ENCODE data around the gene IRF2BP2.

The IRF2BP2 gene

GRCh38 chr1:234634387-234634786 lies 24.4 kb upstream of the IRF2BP2 start:
- DNase-seq (ENCODE audit: low read depth in 2 of 2), result no peak

DNA sequence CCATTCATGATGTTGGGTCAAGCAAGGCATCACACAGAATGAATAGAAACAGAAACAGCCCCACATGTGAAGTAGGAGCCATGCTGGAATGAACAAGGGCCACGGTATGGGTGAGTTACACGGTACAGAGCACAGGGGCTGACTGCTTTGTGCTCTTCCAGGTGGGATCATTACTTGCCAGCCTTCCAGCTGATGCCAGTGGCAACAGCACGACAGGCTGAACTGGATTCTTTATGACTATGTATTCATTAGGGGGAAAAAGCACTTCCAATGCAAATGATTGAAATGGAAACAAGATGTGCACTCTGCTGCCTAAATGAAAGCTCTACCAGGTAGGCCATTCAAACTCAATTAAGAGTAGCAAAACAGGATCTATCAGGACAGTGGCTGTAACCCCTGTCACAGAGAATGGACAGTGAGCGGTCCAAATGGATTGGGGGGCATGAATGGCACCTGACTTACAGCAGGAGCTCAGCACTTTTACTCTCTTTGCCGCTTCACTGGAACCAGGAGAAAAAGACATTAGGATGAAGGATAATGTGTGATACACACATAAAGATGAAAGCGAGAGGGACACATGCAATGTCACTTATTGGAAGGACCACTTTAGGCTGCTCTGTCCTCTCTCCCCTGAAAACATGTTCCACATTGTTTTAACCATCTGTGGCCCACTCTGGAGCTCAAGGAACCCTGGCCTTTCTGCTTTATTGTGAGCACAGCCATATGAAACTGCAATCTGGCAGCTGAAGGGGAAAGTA lies 23.4 kb upstream of the IRF2BP2 start:
- no peak for DNase-seq (ENCODE audit: low read depth in 2 of 2)

DNA sequence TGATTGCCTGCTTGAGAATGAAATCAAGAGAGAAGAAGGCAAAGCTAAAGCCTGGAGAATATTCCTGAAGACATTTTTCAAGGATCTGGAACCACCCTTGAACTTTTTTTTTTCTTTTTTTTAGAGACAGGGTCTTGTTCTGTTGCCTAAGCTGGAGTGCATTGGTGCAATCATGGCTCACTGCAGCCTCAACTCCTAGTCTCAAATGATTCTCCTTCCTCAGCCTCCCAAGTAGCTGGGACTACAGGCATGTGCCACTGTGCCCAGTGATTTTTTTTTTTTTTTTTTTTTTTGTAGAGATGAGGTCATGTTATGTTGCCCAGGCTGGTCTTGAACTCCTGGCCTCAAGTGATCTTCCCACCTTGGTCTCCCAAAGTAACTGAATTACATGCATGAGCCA lies 22.2 kb upstream of the IRF2BP2 start:
- no peak for DNase-seq (ENCODE audit: low read depth in 2 of 2)

- DNase-seq (ENCODE audit: low read depth in 2 of 2), result no peak
Observed at GRCh38 chr1:234631721-234632125, 21.7 kb upstream of the IRF2BP2 start.

DNA sequence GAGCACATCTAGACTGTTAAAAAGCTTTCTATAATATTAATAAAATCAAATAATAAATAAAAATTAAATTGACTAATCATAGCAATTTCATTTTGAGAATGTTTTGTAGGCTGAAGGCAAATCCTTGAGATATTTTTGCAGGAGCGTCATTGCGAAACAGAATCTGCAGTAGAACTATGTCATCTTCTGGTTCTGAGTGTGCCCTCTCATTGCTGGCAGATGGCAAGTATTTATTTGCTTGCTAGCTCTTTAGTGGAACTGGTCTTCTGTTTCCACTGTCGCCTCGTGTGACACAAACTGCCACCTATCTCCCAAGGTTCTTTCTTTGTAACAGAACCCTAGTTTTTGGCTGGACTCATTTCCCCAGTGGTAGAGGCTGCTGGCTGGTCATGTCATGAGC lies 19.0 kb upstream of the IRF2BP2 start:
- DNase-seq (ENCODE audit: low read depth in 2 of 2), result no peak

DNA sequence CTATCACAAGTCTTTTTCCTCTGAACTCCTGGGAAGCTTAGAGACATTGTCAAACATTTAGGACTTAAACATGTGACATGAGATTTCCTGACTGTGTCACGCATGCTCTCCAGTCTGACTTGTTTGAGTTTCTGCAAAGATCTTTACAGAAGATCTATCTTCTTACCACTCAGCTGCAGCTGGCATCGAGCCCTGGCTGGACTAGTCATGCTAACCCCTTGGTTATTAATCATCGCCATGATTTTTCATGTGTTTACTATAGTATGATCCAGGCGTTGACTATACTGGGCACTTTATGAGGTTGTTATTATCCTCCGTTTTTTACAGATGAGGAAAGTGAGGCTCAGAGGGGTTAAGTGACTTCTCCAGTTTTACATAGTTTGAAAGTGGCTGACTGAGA lies 18.1 kb upstream of the IRF2BP2 start:
- no peak for DNase-seq (ENCODE audit: low read depth in 2 of 2)

- no peak for DNase-seq (ENCODE audit: low read depth in 2 of 2)
Observed at GRCh38 chr1:234627009-234627950, 17.3 kb upstream of the IRF2BP2 start.

GRCh38 chr1:234626391-234626790 lies 16.4 kb upstream of the IRF2BP2 start:
- DNase-seq (ENCODE audit: low read depth in 2 of 2), result no peak

DNA sequence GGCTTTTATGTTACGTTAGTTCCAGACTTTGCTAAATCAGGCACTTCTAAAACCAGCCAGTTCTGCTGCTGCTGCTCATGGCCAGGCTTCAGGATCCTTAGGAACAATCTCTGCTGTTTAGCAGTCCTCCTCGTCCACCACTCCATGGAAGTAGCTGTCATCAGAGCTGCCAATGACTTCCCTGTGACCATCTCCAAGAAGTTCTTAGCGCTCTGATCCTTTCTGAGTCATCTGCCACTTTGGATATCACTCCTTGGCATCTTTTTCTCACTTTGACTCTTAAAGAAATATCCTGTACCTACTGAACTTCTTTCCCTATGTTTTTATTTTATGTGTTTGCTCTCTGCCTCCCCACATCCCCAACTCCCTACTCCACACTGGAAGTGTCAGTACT lies 14.7 kb upstream of the IRF2BP2 start:
- DNase-seq (ENCODE audit: low read depth in 2 of 2), result no peak

DNA sequence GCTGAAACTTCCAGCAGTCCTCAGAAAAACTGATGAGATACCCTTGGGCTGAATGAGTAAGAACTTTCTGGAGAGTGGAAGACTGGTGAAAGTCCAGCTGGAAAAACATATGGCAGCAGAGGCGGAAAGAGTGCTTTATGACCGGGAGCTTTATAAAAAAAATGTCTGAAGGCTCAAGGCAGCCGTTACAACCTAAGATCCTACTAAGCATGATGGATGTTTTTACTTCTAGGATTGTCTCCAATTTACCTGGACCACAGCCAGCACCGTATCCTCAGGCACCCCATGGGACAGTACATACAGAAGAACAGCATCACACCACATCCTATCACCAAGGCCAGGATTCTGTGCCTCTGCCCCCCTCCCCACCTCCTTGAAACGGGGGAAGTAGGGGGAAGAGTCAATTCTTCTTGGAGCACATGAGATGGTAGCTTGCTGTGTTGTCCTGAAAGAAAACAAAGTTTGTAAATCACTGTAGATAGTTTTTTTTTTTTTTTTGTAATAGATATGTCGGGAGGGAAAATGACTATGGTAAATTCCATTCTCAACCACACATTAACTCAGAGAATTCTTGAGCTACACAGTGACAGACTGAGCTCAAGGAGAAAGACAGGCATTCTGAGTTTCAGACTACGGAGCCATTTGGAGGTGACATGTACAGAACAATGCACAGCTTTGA lies 11.8 kb upstream of the IRF2BP2 start:
- DNase-seq (ENCODE audit: low read depth in 2 of 2), result no peak

GRCh38 chr1:234621127-234621468 lies 11.1 kb upstream of the IRF2BP2 start:
- no peak for DNase-seq (ENCODE audit: low read depth in 2 of 2)

DNA sequence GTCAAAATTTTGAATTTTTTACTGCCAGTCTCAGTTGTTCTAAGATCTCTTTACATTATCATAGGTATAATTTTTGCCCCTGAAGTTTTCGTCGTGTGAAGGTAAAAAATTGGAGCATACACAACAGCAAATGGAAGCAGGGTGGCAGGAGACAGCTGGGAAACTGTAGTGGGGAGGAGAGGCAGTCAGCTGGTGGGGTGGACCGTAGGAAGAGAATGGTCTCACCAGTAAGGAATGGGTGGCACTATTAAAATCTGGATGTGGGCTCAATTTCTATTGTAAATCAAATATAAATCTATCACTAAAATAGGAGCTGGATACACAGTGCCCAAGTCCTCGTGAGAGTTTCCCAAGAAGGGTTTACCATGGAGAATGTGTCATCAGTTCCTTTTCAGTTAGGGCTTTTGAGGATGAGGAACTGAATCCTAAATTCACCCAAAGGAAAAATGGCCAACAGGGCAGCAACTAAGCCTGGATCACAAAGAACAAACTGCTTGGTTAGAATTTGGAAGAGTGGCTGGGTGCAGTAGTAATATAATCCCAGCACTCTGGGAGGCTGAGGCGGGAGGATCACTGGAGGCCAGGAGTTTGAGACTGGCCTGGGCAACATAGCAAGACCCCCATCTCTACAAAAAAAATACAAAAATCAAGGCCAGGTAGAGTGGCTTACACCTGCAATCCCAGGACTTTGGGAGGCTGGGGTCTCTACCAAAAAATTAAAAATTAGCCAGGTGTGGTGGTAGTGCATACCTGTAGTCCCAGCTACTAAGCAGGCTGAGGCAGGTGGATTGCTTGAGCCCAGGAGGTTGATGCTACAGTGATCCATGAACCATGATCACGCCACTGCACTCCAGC lies 10.5 kb upstream of the IRF2BP2 start:
- no peak for DNase-seq (ENCODE audit: low read depth in 2 of 2)

DNA sequence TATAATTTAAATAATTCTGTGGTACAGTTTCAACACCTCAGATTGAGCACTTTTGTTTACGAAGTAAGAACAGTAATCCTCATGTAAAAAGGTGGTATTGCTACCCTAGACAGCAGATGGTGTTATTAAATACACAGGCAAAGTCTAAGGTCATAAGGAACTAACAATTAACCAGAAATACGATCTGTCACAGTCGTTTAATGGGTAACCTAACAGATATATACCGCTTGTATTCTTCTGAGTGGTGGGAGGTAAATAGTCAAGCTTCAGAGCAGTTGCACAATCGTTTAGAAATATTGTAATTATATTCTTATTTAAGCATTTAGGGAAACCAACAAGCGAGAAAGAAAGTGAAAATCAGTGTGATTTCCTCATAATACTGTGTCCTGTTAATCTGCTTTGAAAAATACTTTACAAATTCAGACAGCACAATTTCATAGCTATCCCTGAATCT lies 9.8 kb upstream of the IRF2BP2 start:
- DNase-seq (ENCODE audit: low read depth in 2 of 2), result no peak

DNA sequence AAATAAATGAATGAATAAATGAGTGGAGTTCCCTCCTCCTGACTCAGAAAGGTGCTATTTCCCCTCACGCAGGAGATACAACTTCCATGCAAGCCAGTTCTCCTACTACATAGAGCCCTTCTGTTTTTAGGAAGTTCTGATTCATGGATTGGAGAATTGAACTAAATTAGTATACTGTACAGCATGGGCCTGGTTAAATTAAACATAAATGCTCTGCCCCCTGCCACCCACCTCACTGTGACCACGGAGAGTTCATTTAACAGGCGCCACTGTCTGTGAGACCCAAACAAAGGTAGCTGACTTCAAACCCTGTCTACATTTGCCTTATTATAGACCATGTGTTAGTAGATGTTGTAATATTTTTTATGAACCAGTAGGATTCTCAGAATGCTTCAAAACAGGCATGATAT lies 9.1 kb upstream of the IRF2BP2 start:
- DNase-seq (ENCODE audit: low read depth in 2 of 2), result no peak

DNA sequence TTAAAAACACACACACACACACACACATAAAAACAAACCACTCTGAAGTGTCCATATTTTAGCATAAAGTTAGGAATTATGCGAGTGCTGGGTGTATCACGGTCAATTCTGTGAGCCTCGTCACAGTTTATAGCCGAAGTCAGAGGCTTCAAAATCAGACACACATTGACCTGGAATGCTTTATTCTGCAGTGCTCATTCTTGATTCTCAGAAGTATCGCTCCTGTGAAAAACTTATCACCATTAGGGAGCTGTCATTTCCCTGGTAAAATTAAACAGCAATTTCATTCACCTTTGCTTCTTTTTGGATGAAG lies 8.7 kb upstream of the IRF2BP2 start:
- no peak for DNase-seq (ENCODE audit: low read depth in 2 of 2)

DNA sequence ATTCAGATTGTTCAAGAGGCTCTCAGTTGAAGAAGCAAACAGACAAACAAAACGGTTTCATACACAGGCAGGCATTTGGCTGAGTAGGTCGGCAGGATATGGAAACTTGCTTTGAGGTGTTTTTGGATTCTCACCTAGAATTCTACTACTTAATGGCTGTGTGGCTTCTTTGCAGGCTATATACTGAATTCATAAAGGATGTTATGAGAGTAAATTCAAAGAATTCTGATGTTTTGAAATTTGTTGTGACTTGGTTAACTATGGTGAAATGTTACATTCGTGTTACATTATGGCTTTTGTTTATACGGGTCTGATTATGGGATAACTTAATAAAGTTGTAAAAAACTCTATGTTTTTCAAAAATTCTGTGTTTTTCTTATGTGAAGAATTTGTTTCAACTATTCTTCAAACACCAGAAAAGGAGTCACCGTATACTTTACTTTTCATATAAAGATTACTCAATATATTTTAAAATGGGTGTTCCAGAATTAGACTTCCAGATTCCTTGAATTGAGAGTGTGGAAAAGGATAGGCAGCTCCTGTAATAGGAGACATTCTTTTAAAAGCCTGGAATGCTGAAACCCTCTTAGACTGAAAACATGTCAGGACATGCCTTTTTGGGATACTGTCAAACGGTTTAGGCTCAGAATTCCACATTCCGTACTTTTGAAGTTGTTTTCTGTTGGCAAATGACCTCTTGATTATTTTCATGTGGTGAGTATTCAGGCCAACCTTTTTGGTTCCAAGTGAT lies 8.2 kb upstream of the IRF2BP2 start:
- no peak for DNase-seq (ENCODE audit: low read depth in 2 of 2)

DNA sequence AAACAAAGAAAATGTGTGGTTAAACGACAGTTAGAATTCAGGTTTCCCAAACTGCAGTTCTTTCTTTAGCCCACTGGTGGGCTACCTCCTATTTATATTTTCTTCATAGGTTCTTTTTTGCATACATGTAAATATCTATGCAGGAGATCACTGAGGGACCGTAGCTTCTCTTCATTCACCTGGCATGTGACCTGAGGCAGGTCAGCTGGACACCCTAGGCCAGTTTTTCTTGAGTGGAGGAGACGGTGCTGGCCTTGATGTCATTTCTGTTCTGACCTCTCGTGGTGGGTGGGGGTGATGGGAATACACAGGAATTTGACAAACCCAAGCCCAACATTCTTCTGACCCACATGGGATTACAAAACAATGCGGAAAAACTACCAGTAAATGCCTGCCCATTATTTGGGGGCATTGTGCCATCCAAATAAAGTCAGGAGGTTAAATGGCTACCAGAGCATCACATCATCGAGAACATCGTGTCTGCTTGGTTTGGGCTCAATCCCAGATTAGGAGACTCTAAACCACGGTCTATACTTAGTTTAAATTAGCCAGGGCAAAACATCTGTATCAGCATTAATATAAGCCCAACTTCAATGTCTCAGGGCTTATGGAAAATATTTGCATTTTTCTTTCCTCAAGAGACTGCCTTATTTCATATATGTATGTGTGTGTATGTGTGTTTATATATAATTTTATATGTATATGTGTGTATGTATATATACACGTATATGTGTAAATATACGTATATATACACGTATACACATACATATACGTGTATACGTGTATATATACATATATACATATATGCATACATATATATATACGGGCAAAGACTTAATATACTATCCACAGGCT lies 7.4 kb upstream of the IRF2BP2 start:
- no peak for DNase-seq (ENCODE audit: low read depth in 2 of 2)

DNA sequence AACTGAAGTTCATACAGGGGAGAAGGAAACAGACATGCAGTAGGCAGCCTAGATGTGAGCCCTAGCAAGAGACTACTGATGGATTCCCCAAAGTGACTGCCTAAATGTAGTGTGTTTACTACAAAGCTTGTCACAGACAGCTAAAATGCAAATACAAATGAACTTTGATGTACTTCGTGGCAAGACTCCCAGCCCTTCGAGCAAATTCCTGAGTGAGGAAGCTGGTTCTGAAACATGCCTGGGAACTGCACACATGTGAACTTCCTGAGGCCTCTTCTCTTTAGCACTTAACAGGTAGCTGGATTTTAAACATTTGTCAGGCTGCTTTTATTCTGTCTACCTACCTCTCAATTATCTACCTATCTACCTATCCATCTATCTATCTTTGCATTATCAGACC lies 6.7 kb upstream of the IRF2BP2 start:
- DNase-seq (ENCODE audit: low read depth in 2 of 2), result no peak

- no peak for DNase-seq (ENCODE audit: low read depth in 2 of 2)
Observed at GRCh38 chr1:234614081-234614489, 4.1 kb upstream of the IRF2BP2 start.
